ENCODE measurements around the gene CMTM7.

The CMTM7 gene

GRCh38 chr3:32352563-32352962 is 39.1 kb upstream of the CMTM7 start:
- TF ChIP-seq CTCF (IDR thresholded peaks at IDR 0.05; ENCODE audit: low read depth, low read length, poor library complexity, severe bottlenecking) = no peak
- no peak for TF ChIP-seq EZH2phosphoT487 (IDR thresholded peaks at IDR 0.05; ENCODE audit: borderline replicate concordance, low read length)
- Histone ChIP-seq H3K27me3 (ENCODE audit: control insufficient read depth, low read length) (peaks cover 10% of the 10 kb centered on the region), H3K36me3 (ENCODE audit: control insufficient read depth, low read length) (no peaks in the 10 kb centered on the region), H3K9me3 (ENCODE audit: control insufficient read depth, insufficient read depth, low read length) (no peaks in the 10 kb centered on the region), H3K27ac (ENCODE audit: low read depth, low read length) (no peak overlapping the region), H3F3A (ENCODE audit: control insufficient read depth, insufficient read depth) (no peaks in the 10 kb centered on the region), H4K20me1 (ENCODE audit: control insufficient read depth, insufficient read depth, low read depth, low read length) (no peaks in the 10 kb centered on the region), H3K4me1 (ENCODE audit: control insufficient read depth, low read length) (no peaks in the 10 kb centered on the region), H3K4me3 (ENCODE audit: low read length) (no peak overlapping the region), H3K9me2 (replicated peaks; ENCODE audit: control insufficient read depth, low read length) (no peaks in the 10 kb centered on the region), H3K79me2 (ENCODE audit: control insufficient read depth, low read length) (no peaks in the 10 kb centered on the region), H3K4me2 (ENCODE audit: low read length) (no peak overlapping the region)

- H3K27ac ChIP-seq (ENCODE audit: low read depth, low read length) = no peak overlapping the region
- no peaks in the 10 kb centered on the region for H3F3A ChIP-seq (ENCODE audit: control insufficient read depth, insufficient read depth)
- TF ChIP-seq CTCF (IDR thresholded peaks at IDR 0.05; ENCODE audit: low read depth, low read length, poor library complexity, severe bottlenecking) (no peak), EZH2phosphoT487 (IDR thresholded peaks at IDR 0.05; ENCODE audit: borderline replicate concordance, low read length) (no peak)
- H3K4me1 ChIP-seq (ENCODE audit: control insufficient read depth, low read length) = no peaks in the 10 kb centered on the region
- no peak overlapping the region for H3K4me3 ChIP-seq (ENCODE audit: low read length)
- no peaks in the 10 kb centered on the region for H4K20me1 ChIP-seq (ENCODE audit: control insufficient read depth, insufficient read depth, low read depth, low read length)
- no peak overlapping the region for H3K4me2 ChIP-seq (ENCODE audit: low read length)
- H3K9me3 ChIP-seq (ENCODE audit: control insufficient read depth, insufficient read depth, low read length) = no peaks in the 10 kb centered on the region
- H3K79me2 ChIP-seq (ENCODE audit: control insufficient read depth, low read length) = no peaks in the 10 kb centered on the region
- no peaks in the 10 kb centered on the region for H3K9me2 ChIP-seq (replicated peaks; ENCODE audit: control insufficient read depth, low read length)
- H3K27me3 ChIP-seq (ENCODE audit: control insufficient read depth, low read length) = peaks cover 14% of the 10 kb centered on the region
- no peaks in the 10 kb centered on the region for H3K36me3 ChIP-seq (ENCODE audit: control insufficient read depth, low read length)
Measured at GRCh38 chr3:32353351-32353750, 38.3 kb upstream of the CMTM7 start.

GRCh38 chr3:32354362-32354778 is 37.3 kb upstream of the CMTM7 start:
- no peaks in the 10 kb centered on the region for H4K20me1 ChIP-seq (ENCODE audit: control insufficient read depth, insufficient read depth, low read depth, low read length)

More at GRCh38 chr3:32354362-32354778, 37.3 kb upstream of the CMTM7 start:
- H3K4me1 ChIP-seq (ENCODE audit: control insufficient read depth, low read length) = no peaks in the 10 kb centered on the region
- H3K27ac ChIP-seq (ENCODE audit: low read depth, low read length) = no peak overlapping the region
- H3F3A ChIP-seq (ENCODE audit: control insufficient read depth, insufficient read depth) = no peaks in the 10 kb centered on the region
- H3K4me3 ChIP-seq (ENCODE audit: low read length) = no peak overlapping the region
- H3K27me3 ChIP-seq (ENCODE audit: control insufficient read depth, low read length) = peaks cover 16% of the 10 kb centered on the region
- H3K4me2 ChIP-seq (ENCODE audit: low read length) = no peak overlapping the region
- H3K79me2 ChIP-seq (ENCODE audit: control insufficient read depth, low read length) = no peaks in the 10 kb centered on the region
- TF ChIP-seq EZH2phosphoT487 (IDR thresholded peaks at IDR 0.05; ENCODE audit: borderline replicate concordance, low read length) (no peak), CTCF (IDR thresholded peaks at IDR 0.05; ENCODE audit: low read depth, low read length, poor library complexity, severe bottlenecking) (no peak)
- H3K36me3 ChIP-seq (ENCODE audit: control insufficient read depth, low read length) = no peaks in the 10 kb centered on the region
- H3K9me3 ChIP-seq (ENCODE audit: control insufficient read depth, insufficient read depth, low read length) = no peaks in the 10 kb centered on the region
- no peaks in the 10 kb centered on the region for H3K9me2 ChIP-seq (replicated peaks; ENCODE audit: control insufficient read depth, low read length)

Measured in DOHH2 (cell line).